B cell (primary cell): ENCODE data around the gene RAB3B. TPM values are rescaled to one million over a fixed set of nuclear protein-coding genes. Genes with fewer than 3 reads are reported as not detected.

Source experiments
- ATAC-seq: fragments of 200-7000 bp; cut with Tn5 transposase; one replicate; pipeline ENCODE4 v1.10.0; 2021; ENCODE audit warnings: low read depth, mild to moderate bottlenecking, moderate number of reproducible peaks, moderate library complexity
- CTCF ChIA-PET: fragments of 350-600 bp; sonication (Branson Sonifier 250); formaldehyde crosslinking; loops from one replicate; lab custom pipeline; 2021; ENCODE audit warnings: antibody characterized with exemption, inconsistent platforms; lab: Charles Lee
- POLR2A ChIA-PET: fragments of 350-600 bp; sonication (Branson Sonifier 250); formaldehyde crosslinking; loops from one replicate; lab custom pipeline; 2021; ENCODE audit warnings: antibody characterized with exemption; lab: Charles Lee
- DNase-seq: peaks from one replicate; pipeline ENCODE4 v3.0.0; 2013
- H2AFZ ChIP-seq: 2 replicates; pipeline ENCODE4 v1.6.1; 2012; ENCODE audit warnings: mild to moderate bottlenecking, low read depth, low read length; ENCODE audit not compliant: insufficient read depth, poor library complexity, severe bottlenecking
- H3K27ac ChIP-seq, 2 donors: 1 replicate in 1 of 2; 2 replicates in 1 of 2; pipeline ENCODE4 v1.5.1; 2012 to 2013; ENCODE audit warnings: low read length in 2 of 2, mild to moderate bottlenecking in 2 of 2, moderate library complexity in 1 of 2
- H3K27me3 ChIP-seq, 4 experiments: fragments of 200-600 bp in 1 of 4; sonication (generic) in 1 of 4; replicated peaks in 1 of 4; 1 replicate in 2 of 4; 2 replicates in 2 of 4; pipeline versions ENCODE4 v1.6.1 to v1.7.0; 2013 to 2016; ENCODE audit warnings: low read length in 3 of 4, mild to moderate bottlenecking in 2 of 4, mixed read lengths in 1 of 4, moderate library complexity in 1 of 4; ENCODE audit not compliant: insufficient read depth in 4 of 4, control insufficient read depth in 3 of 4; ENCODE audit errors: control extremely low read depth in 1 of 4
- H3K36me3 ChIP-seq, 2 experiments: replicated peaks in 1 of 2; 1 replicate in 1 of 2; 2 replicates in 1 of 2; pipeline versions ENCODE4 v1.6.1 to v1.7.1; 2013; ENCODE audit warnings: low read length in 1 of 2; ENCODE audit not compliant: insufficient read depth in 2 of 2, control insufficient read depth in 1 of 2; ENCODE audit errors: control extremely low read depth in 1 of 2, extremely low read depth in 1 of 2
- H3K4me1 ChIP-seq, 2 donors: fragments of 200-600 bp in 1 of 2; sonication (generic) in 1 of 2; 1 replicate in 1 of 2; 2 replicates in 1 of 2; pipeline versions ENCODE4 v1.5.1 to v1.6.1; 2013 to 2017; ENCODE audit warnings: low read length in 2 of 2; ENCODE audit not compliant: control insufficient read depth in 2 of 2, insufficient read depth in 2 of 2
- H3K4me2 ChIP-seq: replicated peaks from 2 replicates; pipeline ENCODE3; 2012; ENCODE audit warnings: mild to moderate bottlenecking, low read depth, low read length; ENCODE audit not compliant: poor library complexity, severe bottlenecking
- H3K4me3 ChIP-seq, 5 experiments: fragments of 200-600 bp in 1 of 5; sonication (generic) in 1 of 5; 1 replicate in 3 of 5; 2 replicates in 2 of 5; pipeline versions ENCODE4 v1.5.1 to v1.7.0; 2011 to 2016; ENCODE audit warnings: low read length in 4 of 5, mild to moderate bottlenecking in 4 of 5, low read depth in 2 of 5, control low read depth in 1 of 5, moderate library complexity in 1 of 5; ENCODE audit not compliant: insufficient read depth in 1 of 5; ENCODE audit errors: control extremely low read depth in 1 of 5, extremely low read depth in 1 of 5
- H3K79me2 ChIP-seq: fragments of 200-600 bp; sonication (generic); one replicate; pipeline ENCODE4 v1.6.0; 2016; ENCODE audit warnings: low read length; ENCODE audit not compliant: control insufficient read depth, insufficient read depth
- H3K9ac ChIP-seq: fragments of 200-600 bp; sonication (generic); 2 replicates; pipeline ENCODE4 v1.6.1; 2017; ENCODE audit warnings: mild to moderate bottlenecking, low read length, moderate library complexity
- H3K9me3 ChIP-seq, 3 donors: one replicate each; pipeline versions ENCODE4 v1.6.1 to v1.7.1; 2013; ENCODE audit warnings: low read length in 2 of 3; ENCODE audit not compliant: control insufficient read depth in 2 of 3, insufficient read depth in 1 of 3; ENCODE audit errors: control extremely low read depth in 1 of 3
- H4K20me1 ChIP-seq: 2 replicates; pipeline ENCODE4 v1.6.0; 2012; ENCODE audit warnings: mild to moderate bottlenecking, low read length; ENCODE audit not compliant: insufficient read depth, control insufficient read depth, poor library complexity, severe bottlenecking
- H3K27ac Mint-ChIP-seq: one replicate; pipeline ENCODE4 v1.8.0; 2021; ENCODE audit warnings: mixed read lengths
- H3K27me3 Mint-ChIP-seq: one replicate; pipeline ENCODE4 v1.8.0; 2021; ENCODE audit warnings: mixed read lengths
- H3K4me1 Mint-ChIP-seq: one replicate; pipeline ENCODE4 v1.8.0; 2021; ENCODE audit warnings: mixed read lengths
- H3K4me3 Mint-ChIP-seq: one replicate; pipeline ENCODE4 v1.8.0; 2021; ENCODE audit warnings: mixed read lengths
- H3K9me3 Mint-ChIP-seq: one replicate; pipeline ENCODE4 v1.8.0; 2022; ENCODE audit warnings: mixed read lengths; ENCODE audit not compliant: insufficient read depth
- EZH2 ChIP-seq: IDR thresholded peaks from 2 replicates; pipeline ENCODE4 v1.6.1; 2012; ENCODE audit warnings: borderline replicate concordance, low read depth, mild to moderate bottlenecking, moderate library complexity, low read length; ENCODE audit not compliant: insufficient read depth, poor library complexity, severe bottlenecking
- WGBS: methylation state at CpG from one replicate; pipeline ENCODE4 v1.1.5; 2013; ENCODE audit warnings: missing lambda C conversion rate; ENCODE audit not compliant: insufficient coverage; 5-methylcytosine and 5-hydroxymethylcytosine counted together
- intact Hi-C: fragments of 100-400 bp; cut with micrococcal nuclease; formaldehyde crosslinking; loops from one replicate; pipeline ENCODE4 v1.10.0; 2022
- polyA plus RNA-seq: library from polyadenylated mRNA; depleted of rRNA; stranded (reverse); fragments of >200 nt; gene quantifications from 2 replicates; pipeline ENCODE4 v1.2.3, GENCODE V29; 2012
- total RNA-seq, 2 donors: library from RNA; stranded (reverse); fragments of 120-200 nt in 1 of 2; gene quantifications; 1 replicate in 1 of 2; 2 replicates in 1 of 2; pipeline versions ENCODE4 v1.2.3 to v1.2.4, GENCODE V29; 2013 to 2022
- TF ChIP-seq, protein P1 (sequence below): fragments of 200-600 bp; IDR thresholded peaks from one replicate; pipeline ENCODE4 v1.8.0; 2022; ENCODE audit warnings: antibody characterized with exemption, mild to moderate bottlenecking

Gene RAB3B
- total and polyA plus RNA-seq, 2 donors (not counting 1 experiment from before 2014, with no cell fraction given), result 0.02 TPM; not detected in 1

- ChIA-PET CTCF (interaction anchor here (1.1 kb wide), 1 partner anchor 23 kb away, joined by 3 read pairs; no protein-coding TSS in a partner anchor), POLR2A (no interaction called here)
- H4K20me1 ChIP-seq, result no peaks in the 10 kb centered on the region
- peaks cover 0 to 16% (median 3%) of the 10 kb centered on the region in 3 donors for H3K9me3 ChIP-seq
- no peak overlapping the region for H3K27ac ChIP-seq
- no peak for DNase-seq
- intact Hi-C loops, result no loop called here
- Mint-ChIP-seq H3K4me1 (peaks cover 10% of the 10 kb centered on the region), H3K4me3 (no peak overlapping the region), H3K27me3 (peaks cover 17% of the 10 kb centered on the region), H3K9me3 (peaks cover 4% of the 10 kb centered on the region), H3K27ac (no peak overlapping the region)
- H3K4me2 ChIP-seq, result no peak overlapping the region
- TF ChIP-seq, protein P1, sequence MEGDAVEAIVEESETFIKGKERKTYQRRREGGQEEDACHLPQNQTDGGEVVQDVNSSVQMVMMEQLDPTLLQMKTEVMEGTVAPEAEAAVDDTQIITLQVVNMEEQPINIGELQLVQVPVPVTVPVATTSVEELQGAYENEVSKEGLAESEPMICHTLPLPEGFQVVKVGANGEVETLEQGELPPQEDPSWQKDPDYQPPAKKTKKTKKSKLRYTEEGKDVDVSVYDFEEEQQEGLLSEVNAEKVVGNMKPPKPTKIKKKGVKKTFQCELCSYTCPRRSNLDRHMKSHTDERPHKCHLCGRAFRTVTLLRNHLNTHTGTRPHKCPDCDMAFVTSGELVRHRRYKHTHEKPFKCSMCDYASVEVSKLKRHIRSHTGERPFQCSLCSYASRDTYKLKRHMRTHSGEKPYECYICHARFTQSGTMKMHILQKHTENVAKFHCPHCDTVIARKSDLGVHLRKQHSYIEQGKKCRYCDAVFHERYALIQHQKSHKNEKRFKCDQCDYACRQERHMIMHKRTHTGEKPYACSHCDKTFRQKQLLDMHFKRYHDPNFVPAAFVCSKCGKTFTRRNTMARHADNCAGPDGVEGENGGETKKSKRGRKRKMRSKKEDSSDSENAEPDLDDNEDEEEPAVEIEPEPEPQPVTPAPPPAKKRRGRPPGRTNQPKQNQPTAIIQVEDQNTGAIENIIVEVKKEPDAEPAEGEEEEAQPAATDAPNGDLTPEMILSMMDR, result no peak
- no peak for TF ChIP-seq EZH2
- no peaks in the 10 kb centered on the region for H3K79me2 ChIP-seq
- H3K27me3 ChIP-seq, result peaks cover 0 to 2% (median 0%) of the 10 kb centered on the region in 4 experiments
- H3K4me1 ChIP-seq, result peaks cover 6 to 7% of the 10 kb centered on the region in 2 donors
- no peak overlapping the region for H2AFZ ChIP-seq
- no peak overlapping the region for H3K4me3 ChIP-seq
- no peak for ATAC-seq
- WGBS, result no CpG with 5 or more reads among the region's 2 CpGs
- H3K36me3 ChIP-seq, result no peaks in the 10 kb centered on the region
- no peak overlapping the region for H3K9ac ChIP-seq
These were observed 42.0 kb downstream of the RAB3B start for GRCh38 chr1:51948491-51948915.

- no peaks in the 10 kb centered on the region for H3K36me3 ChIP-seq
- Mint-ChIP-seq H3K4me3 (no peak overlapping the region), H3K9me3 (peaks cover 7% of the 10 kb centered on the region), H3K27ac (no peak overlapping the region), H3K4me1 (no peaks in the 10 kb centered on the region), H3K27me3 (peaks cover 17% of the 10 kb centered on the region)
- DNase-seq, result no peak
- peaks cover 0 to 2% (median 0%) of the 10 kb centered on the region in 4 experiments for H3K27me3 ChIP-seq
- H3K4me2 ChIP-seq, result no peak overlapping the region
- WGBS, result 67% methylated on average over 1 of the region's 1 CpG
- H3K79me2 ChIP-seq, result no peaks in the 10 kb centered on the region
- H3K4me1 ChIP-seq, result no peaks in the 10 kb centered on the region
- H3K9ac ChIP-seq, result no peak overlapping the region
- ATAC-seq, result no peak
- H2AFZ ChIP-seq, result no peak overlapping the region
- H3K27ac ChIP-seq, result no peak overlapping the region
- H3K9me3 ChIP-seq, result peaks cover 2 to 19% (median 13%) of the 10 kb centered on the region in 3 donors
- CTCF ChIA-PET, result interaction anchor here (1.0 kb wide), 1 partner anchor 9 kb away, joined by 4 read pairs; no protein-coding TSS in a partner anchor
- intact Hi-C loops, result no loop called here
- no peaks in the 10 kb centered on the region for H4K20me1 ChIP-seq
- H3K4me3 ChIP-seq, result no peak overlapping the region
- TF ChIP-seq EZH2, result no peak
- TF ChIP-seq, protein P1, result no peak
- POLR2A ChIA-PET, result no interaction called here
These were observed 44.2 kb downstream of the RAB3B start for GRCh38 chr1:51946300-51946699.
